GM21526 (cell line): ENCODE measurements around the gene COMMD2.

Source experiments
- ATAC-seq: cut with Tn5 transposase; IDR thresholded peaks from one replicate; pipeline ENCODE4 v1.9.1; 2021; ENCODE audit warnings: moderate library complexity; ENCODE audit not compliant: unreplicated experiment, low FRiP score

Gene COMMD2

DNA sequence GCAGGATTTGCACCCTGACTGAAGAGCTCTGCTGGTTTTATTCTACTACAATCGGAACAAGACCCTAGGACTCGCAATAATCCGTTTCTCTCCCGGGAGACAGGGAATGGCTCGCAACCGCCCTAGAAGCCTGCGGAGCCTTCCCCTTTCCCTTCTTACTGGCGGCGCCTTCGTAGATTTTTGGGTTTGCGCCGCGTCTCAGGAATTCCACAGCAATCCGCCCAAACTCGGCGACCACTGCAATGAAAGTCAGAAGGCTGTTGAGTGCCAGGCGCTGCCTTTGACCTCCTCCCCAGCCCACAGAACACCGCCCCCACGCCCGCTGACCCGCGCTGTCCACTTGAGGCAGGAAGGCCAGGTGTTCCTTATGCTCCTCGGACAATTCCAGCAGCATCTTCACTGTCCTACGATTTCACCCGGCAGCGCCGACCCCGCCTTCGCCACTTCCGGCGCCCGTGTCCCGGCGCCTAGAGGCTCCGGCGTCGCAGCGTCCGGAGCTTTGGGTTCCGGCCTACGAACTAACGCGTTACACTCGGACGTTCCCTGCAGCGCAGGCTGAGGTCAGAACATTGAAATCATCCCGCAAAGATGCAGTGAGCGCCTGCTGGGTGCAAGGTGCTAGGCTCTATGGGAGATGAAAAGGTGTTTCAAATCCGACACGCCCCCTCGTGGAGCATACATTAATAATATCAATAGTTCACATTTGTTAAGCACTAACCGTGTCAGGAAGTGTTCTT lies at the start of gene COMMD2:
TSS of gene COMMD2 (minus strand) at position 439 of the 737 bp plus-strand sequence. CDS start at position 394, 45 bp downstream.
- peak; percentile 99 for ATAC-seq

DNA sequence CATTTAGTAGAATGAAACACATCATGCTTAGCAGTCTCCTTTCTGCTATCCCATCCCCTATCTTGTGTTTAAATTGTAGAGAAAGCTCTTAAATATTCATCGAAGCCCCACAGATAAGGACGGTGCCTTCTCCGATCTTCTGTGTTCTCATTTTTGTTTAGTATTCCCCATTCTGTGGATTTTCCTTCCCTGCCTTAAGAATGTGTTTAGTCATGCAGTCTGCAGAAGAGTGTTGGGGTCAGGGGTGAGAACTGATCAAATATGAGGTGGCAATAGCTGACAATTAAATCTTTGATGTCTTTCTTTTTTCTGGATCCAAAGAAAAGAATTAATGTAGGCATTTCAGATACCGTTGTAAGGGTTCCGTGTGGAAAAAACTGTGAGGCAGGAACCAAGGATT lies 49.4 kb upstream of the COMMD2 start:
- ATAC-seq, result no peak

DNA sequence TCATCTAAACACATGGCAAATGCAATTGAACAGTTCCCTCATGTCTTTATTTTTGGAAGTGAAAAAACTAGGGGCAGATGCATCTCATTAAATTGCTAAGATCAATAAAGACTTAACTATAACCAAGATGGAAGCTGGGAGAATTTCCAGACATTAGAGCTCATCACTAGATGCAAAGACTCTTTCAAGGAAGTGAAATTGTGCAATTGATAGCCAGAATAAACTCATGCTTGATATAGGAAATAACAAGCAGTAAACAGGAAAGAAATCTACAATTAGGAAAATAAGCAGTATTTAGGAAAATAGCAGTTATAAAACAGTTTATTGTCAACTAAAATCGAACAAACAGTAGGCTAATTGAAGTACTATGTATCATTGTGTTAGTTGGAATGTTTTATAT lies 48.9 kb upstream of the COMMD2 start:
- ATAC-seq, result no peak

DNA sequence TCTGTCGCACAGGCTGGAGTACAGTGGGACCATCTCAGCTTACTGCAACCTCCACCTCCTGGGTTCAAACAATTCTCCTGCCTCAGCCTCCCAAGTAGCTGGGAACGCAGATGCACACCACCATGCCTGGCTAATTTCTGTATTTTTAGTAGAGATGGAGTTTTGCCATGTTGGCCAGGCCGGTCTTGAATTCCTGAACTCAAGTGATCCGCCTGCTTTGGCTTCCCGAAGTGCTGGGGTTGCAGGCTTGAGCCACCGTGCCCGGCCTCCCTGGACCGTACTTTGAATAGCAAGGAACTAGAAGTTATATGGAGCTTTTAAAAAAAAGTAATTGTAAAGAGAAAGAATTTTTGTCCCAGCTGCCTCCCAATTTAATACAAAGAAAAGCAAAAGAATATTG lies 48.4 kb upstream of the COMMD2 start:
- no peak for ATAC-seq

DNA sequence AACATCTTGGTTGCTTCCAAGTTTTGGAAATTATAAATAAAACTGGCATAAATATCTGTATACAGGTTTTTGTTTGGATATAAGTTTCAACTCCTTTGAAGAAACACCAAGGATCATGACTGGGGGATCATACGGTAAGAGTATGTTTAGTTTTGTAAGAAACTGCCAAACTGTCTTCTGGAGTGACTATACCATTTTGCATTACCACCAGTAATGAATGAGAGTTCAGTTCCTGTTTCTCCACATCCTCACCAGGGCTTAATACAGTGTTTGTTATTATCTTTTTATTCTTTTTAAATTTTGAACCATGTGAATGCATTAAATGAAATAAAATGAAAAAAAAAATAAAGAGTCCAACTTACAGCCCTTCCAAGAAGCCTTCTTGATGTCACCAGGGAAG lies 43.7 kb upstream of the COMMD2 start:
- ATAC-seq, result no peak

DNA sequence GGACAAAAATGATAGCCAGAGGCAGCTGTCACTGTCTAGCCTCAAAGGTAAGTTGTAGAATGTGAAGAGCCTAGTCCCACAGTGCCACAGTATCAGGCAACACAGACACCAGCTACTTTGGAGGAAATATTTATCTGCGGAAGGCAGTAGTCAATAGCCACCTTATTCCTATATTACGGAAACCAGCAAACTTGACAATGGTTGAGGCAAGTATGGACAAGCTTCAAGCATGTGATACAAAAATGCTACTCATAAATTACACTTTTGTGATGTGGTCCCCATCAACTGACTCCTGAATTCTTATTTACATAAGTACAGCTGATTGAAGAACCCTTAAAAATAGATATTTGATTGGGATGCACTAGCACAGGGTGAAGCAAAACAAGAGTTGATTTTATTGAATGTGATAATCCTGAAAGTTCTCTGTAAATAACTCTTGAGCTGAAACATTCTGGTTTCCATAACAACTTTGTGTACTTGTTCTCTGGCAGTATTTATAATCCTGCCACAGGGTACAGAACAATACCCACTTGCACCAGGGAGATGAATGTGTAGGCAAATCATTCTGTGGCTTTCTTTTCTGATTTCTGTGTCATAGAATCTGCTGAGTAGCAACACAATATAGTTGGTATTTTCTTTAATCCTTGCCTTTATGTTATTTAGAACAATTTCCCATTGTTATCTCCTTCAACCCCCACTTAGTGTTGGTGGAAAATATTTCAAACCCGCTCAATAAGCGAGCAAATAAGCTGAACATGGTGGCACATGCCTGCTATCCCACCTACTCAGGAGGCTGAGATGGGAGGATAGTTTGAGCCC lies 40.4 kb upstream of the COMMD2 start, which contains the start of gene ANKUB1:
TSS of gene ANKUB1 (minus strand) at position 103 of the 819 bp plus-strand sequence. CDS start 188 bp downstream, outside the sequence.
- ATAC-seq, result no peak

DNA sequence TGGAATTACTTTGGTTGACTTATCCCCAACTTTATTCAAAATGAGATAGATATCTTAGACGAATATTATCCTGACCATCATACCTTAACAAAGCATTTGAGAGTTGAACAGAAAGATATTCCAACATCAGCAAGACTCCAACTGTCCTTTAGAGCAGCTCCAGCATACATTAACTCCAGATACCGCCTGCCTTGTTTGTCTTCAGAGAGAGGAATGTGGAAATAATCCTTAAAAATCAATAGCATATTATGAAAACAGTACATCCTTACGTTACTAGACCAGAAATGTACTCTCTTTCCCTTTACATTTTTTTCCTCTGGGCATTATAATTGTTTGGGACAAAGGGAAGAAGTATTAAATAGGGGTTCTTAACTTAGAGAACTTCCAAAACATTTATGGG lies 38.4 kb upstream of the COMMD2 start:
- no peak for ATAC-seq

DNA sequence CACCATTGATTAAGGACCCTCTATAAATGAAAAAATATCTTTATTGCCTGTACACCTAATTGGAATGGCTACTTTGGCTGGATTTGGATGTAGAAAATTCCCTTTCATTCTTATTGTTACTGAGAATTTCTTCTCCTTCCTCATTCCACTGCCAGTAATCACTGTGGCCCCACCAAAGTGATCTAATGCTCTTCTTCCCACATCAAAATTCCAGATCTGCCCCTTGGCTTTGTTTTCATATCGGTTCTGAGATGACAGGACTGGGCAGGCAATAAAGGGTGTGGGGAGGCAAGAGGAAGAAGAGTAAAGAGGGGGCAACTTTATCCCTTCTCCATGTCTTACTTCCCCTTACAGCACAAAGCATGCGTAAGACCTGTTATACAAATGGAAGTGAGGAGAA lies 38.0 kb upstream of the COMMD2 start:
- ATAC-seq, result no peak

DNA sequence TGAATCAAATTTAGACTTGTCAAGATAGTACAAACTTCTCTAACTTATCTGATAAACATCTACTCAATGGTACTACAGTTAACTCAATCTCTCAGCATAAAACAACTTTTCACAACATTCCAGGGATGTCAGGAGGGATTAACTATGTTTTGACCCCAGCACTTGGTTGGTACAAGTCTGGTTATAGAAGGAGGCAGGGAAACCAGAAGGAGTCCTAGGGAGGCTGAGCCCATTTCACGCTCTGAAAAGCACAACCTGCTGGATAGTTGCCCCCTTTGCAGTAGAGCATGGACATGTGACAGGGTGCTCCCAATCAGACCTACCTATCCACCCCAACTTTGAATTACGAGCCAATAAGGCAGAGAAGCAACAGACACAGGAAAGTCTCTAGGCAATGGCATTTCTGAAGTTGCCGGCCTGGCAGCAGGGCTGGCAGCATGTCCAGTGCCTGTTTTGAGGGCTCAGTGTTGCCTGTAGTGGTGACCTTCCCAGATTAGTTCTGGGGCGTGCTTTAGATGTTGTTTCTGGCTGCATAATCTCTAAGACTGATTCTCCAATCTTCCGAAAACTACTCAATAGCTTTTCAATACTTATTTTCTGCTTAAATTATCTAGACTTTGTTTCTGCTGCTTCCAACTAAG lies 31.9 kb upstream of the COMMD2 start:
- no peak for ATAC-seq

DNA sequence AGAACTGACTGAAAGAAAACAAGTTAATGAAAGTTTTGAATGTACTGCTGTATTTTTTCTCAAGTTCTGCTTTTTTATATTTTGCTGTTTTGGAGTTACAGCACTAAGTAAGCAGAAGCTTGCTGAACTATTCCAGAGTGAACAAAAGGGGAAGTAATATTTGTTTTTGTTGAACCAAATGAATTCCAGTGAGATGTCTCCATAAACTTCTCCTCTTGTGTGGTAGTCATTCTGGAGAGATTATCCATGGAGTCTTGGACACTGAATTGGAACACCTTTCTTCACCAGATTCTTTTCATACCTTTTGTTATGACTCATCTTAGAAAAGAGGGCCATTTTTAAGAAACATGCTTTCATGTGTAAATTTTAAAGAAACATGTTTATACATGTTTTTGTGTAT lies 31.3 kb upstream of the COMMD2 start:
- ATAC-seq, result no peak

DNA sequence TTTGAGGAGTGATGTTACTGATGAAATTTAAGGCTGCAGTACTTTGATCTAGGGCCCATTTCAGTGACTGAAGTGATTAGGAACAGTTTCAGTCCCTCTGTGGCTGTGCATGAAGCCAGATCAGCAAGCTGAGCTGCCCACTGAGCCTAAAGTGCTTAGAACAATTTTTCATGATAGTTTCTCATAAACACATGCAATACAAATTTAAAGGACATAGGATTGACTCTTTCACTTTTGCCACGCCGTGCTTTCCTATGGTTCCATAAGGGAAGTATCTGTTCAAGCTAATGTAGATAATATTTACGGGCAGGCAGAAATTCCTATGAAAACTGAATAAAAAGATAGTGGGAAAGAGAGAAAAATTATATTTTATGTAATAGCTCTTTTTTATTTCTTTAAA lies 29.5 kb upstream of the COMMD2 start:
- no peak for ATAC-seq

DNA sequence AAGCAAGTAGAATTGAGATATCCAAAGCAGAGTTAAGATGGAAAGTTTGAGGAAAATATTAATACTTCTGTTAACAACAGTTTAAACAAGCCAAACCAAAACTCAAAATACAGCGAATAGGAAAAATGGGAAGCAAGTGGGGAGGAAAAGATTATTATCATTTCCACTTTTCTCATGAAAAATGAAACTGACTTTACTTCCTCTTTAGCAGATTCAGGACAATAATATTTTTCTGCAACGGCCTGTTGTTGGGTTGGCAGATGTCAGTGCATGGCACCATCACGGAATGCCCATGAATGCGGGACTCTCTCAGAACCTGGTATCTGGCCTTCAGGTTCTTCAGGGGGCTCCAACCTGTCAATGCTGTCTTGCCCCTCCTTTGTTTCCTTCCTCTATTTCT lies 28.9 kb upstream of the COMMD2 start:
- ATAC-seq, result no peak

DNA sequence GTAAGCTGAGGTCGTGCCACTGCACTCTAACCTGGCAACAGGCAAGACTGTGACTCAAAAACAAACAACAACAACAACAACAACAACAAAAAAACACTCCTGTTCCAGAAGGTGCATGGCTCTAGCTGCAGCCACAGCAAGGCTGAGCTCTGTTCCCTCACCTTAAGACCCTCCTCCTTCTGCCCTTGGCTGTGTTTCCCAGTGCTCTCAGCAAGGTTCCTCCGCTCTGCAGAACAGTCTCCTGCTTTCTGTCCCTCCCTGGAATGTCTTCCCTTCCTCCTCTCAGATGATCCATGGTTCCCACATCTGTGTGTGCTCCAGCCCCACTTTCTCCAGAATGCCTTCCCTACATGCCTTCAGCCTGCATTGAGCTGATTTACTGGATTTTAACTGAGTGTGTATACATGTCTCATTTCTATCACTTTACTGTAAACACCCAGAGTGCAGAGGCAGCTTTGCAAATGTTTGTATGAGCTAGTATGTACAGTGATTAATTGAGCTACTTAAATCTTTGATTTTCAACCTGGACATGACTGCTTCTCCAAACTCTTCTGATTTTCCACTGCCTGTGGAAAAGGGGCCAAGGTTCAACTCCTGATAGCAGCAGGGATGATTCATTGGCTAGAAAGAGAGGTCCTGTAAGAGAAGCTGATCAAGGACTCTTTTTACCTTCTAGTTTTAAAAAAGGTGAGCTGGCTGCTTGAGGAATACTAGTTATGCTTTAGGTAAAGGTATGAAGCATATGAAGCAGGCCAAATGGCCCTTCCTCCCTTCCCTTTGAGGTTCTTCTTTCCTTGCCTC lies 25.3 kb upstream of the COMMD2 start:
- ATAC-seq, result no peak

DNA sequence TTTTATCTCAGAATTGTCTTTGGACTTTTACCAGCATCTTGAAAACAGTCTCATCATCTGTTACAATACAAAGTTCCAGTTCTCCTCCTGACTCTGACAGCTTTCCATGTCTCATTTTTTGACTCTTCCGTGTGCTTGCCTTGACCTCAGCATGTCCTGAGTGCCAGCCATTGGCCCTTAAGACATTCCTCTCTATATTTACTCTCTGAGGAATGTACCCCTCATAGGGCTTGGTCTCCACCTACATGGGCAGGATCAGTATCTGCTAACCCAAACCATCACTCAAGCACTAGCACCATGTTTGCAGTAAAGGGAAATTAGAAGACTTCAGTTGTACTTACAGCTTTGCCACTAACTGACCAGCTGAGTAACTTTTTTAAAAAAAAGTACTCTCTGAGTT lies 23.9 kb upstream of the COMMD2 start:
- no peak for ATAC-seq

DNA sequence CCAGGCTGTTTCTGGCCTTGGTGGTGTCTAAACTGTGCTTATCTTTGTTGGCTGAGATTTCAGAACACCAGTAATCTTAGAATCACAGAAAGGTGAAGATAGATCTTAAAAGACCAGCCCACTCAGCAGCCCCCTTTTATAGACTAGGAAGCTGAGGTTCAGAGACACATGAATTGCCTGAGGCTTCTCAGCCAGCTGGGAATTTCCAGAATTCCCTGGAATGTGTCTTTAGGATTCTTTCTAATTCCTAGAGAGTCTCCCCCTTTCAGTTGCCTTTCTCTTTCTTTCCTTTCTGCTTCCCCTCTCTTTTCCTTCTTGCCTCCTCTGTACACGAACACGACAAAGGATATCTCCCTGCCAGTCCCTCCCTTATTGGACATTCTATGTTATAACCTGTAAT lies 20.6 kb upstream of the COMMD2 start:
- no peak for ATAC-seq

DNA sequence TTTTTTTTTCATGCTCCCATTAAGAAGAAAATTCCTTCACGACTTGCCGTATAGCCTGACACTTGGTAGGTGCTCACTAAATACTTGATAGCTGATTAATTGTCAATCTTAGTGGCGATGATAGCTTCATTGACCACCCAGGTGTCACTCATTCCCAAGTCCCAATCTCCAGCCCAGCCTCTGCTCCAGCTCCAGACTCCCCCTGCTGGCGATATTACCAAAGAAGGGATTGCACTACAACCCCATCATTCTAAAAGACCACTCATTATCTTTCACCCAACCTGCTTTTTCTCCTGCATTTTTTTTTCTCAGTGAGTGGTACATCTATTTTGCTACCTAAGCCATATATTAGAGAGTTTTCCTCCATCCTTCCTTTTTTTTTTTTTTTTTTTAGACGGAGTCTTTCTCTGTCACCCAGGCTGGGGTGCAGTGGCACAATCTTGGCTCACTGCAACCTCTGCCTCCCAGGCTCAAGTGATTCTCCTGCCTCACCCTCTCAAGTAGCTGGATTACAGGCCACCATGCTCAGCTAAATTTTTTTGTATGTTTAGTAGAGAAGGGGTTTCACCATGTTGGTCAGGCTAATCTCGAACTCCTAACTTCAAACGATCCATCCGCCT lies 19.5 kb upstream of the COMMD2 start:
- ATAC-seq, result no peak

DNA sequence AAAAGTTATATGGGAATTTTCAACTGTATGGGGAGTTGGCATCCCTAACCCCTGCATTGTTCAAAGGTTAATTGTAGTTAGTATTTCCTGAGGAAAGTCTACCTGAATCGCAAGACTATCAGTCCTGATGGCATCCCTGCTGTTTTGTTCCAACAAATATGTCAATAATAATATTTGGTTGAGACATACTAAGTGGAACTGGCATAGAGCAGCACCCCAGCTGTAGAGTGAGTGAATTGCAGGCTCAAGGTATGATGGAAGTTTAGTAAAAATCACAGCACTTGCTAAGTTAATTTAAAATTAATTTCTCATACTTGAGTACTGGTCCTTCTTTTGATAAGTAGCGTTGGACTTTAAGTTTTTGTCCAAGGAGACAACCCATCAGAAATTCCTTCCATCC lies 18.0 kb upstream of the COMMD2 start:
- ATAC-seq, result no peak

DNA sequence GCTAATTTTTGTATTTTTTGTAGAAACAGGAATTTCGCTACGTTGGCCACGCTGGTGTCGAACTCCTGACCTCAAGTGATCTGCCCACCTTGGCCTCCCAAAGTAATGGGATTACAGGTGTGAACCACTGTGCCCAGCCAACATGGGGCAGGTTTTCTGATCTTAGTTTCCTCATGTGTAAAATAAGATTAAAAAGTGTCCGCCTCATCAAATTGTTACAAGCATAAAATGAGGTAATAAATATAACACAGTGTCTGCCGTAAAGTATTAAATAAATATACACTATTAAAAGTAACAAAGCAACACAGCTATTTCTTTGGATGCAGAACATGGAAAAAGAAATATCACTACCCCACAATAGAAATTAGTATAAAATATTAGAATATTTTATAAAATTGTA lies 16.4 kb upstream of the COMMD2 start:
- ATAC-seq, result no peak

DNA sequence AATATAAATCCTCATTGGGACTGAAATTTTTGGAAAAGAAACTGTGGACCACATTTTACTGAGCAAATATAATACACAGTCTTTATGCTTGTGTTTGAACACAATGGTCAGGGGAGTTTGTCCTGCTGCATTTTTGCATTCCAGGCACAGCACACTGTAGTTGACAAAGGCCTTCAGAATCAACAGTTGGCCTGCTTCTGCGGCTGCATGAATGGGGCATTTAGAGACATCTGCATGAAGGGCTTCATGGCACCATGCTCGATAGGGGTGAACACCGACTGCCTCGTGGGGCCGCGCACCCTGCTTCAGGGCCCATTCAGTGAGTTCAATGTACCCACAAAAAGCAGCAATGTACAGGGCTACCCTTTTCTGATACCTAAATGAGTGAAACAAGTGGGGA lies 15.4 kb upstream of the COMMD2 start:
- ATAC-seq, result no peak

DNA sequence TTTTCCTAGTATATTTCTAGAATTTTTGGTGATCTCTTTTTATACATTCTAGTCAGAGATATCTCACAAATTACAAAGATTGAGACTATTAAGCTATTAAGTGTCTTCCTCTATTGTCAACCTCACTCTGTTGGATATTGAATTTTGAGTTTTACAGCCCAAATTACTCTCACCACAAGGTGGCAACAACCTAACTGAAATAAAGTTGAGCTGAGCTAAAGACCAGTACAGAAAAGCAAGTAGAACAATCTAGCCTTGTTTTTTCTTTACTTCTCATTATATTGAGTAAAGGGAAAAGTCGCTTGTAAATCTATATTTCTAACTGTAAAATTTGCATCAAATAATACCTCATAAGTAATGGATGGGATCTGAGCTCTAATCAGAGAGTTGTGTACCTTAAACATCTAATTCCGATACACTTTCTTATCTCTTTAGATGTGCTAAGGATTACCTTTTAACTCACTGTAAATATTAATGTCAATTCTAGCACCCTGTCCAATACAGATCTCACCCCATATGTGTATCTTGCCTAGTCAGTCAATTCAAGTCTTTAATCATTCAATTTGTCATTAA lies 13.6 kb upstream of the COMMD2 start:
- ATAC-seq, result no peak
